HEK293 (cell line): Measurements from ENCODE around the gene IFRD2.
A peak's percentile ranks its signal among the peaks of the same experiment; 100 is the strongest.

Source experiments
- CTCF ChIA-PET: fragments of 350-600 bp; formaldehyde crosslinking; extraction: SDS; loops from one replicate; lab custom pipeline; 2021; ENCODE audit warnings: antibody characterized with exemption; lab: Yijun Ruan, JAX
- POLR2A ChIA-PET: fragments of 300-600 bp; formaldehyde crosslinking; extraction: SDS; loops from one replicate; lab custom pipeline; 2020; ENCODE audit warnings: antibody characterized with exemption, inconsistent platforms; lab: Yijun Ruan, JAX
- H3K27ac ChIP-seq: fragments of 200-500 bp; sonication (Bioruptor generic); 2 replicates; pipeline ENCODE4 v1.5.1; 2014; ENCODE audit warnings: low read depth, low read length, control low read depth, inconsistent platforms; ENCODE audit errors: extremely low read depth
- H3K36me3 ChIP-seq, 2 experiments: fragments of 200-500 bp in 1 of 2; sonication (Bioruptor generic) in 1 of 2; 1 replicate in 1 of 2; 2 replicates in 1 of 2; pipeline ENCODE4 v1.5.1; 2014 to 2017; ENCODE audit warnings: inconsistent platforms in 2 of 2, low read length in 2 of 2; ENCODE audit not compliant: control insufficient read depth in 2 of 2, insufficient read depth in 1 of 2
- H3K4me1 ChIP-seq: fragments of 200-500 bp; sonication (Bioruptor generic); 2 replicates; pipeline ENCODE4 v1.5.1; 2014; ENCODE audit warnings: mild to moderate bottlenecking, low read length, inconsistent platforms; ENCODE audit not compliant: control insufficient read depth, insufficient read depth
- H3K4me3 ChIP-seq: 2 replicates; pipeline ENCODE4 v1.5.1; 2011; ENCODE audit warnings: low read depth, mild to moderate bottlenecking, control low read depth, low read length, moderate library complexity
- H3K9me3 ChIP-seq: fragments of 200-500 bp; sonication (Bioruptor generic); 2 replicates; pipeline ENCODE4 v1.5.1; 2014; ENCODE audit warnings: low read depth, low read length, inconsistent platforms; ENCODE audit not compliant: control insufficient read depth, insufficient read depth
- GFI1B ChIP-seq: fragments of 450-650 bp; formaldehyde crosslinking; IDR thresholded peaks from 2 replicates; pipeline ENCODE4 v1.5.1; 2016; ENCODE audit warnings: missing biosample characterization, missing genetic modification characterization
- GLIS1 ChIP-seq: fragments of 450-650 bp; formaldehyde crosslinking; IDR thresholded peaks from 2 replicates; pipeline ENCODE4 v1.5.1; 2016; ENCODE audit warnings: missing biosample characterization, missing genetic modification characterization
- GLIS2 ChIP-seq: fragments of 450-650 bp; formaldehyde crosslinking; IDR thresholded peaks from 2 replicates; pipeline ENCODE4 v1.5.1; 2016; ENCODE audit warnings: missing biosample characterization, missing genetic modification characterization
- HOXC10 ChIP-seq: sonication (generic); formaldehyde crosslinking; IDR thresholded peaks from 2 replicates; pipeline ENCODE4 v1.8.1; 2023; ENCODE audit warnings: mild to moderate bottlenecking, missing genetic modification reagents
- IKZF3 ChIP-seq: fragments of 450-650 bp; IDR thresholded peaks from 2 replicates; pipeline ENCODE4 v1.5.0; 2018; ENCODE audit warnings: missing biosample characterization, mild to moderate bottlenecking, missing genetic modification characterization, moderate library complexity
- OVOL3 ChIP-seq: fragments of 450-650 bp; formaldehyde crosslinking; IDR thresholded peaks from 2 replicates; pipeline ENCODE4 v1.5.1; 2016; ENCODE audit warnings: missing biosample characterization, missing genetic modification characterization
- SP7 ChIP-seq: fragments of 450-650 bp; formaldehyde crosslinking; IDR thresholded peaks from 2 replicates; pipeline ENCODE4 v1.5.1; 2016; ENCODE audit warnings: missing biosample characterization, missing genetic modification characterization
- YY2 ChIP-seq: fragments of 450-650 bp; formaldehyde crosslinking; IDR thresholded peaks from 2 replicates; pipeline ENCODE4 v1.5.1; 2016; ENCODE audit warnings: missing biosample characterization, missing genetic modification characterization
- ZEB2 ChIP-seq: fragments of 450-650 bp; formaldehyde crosslinking; IDR thresholded peaks from 2 replicates; pipeline ENCODE4 v1.5.1; 2016; ENCODE audit warnings: missing biosample characterization, missing genetic modification characterization
- ZIC2 ChIP-seq: fragments of 450-650 bp; formaldehyde crosslinking; IDR thresholded peaks from 2 replicates; pipeline ENCODE4 v1.5.1; 2016; ENCODE audit warnings: missing biosample characterization, missing genetic modification characterization
- ZNF2 ChIP-seq: fragments of 450-650 bp; formaldehyde crosslinking; IDR thresholded peaks from 2 replicates; pipeline ENCODE4 v1.5.1; 2016; ENCODE audit warnings: missing biosample characterization, missing genetic modification characterization
- ZNF239 ChIP-seq: fragments of 450-650 bp; formaldehyde crosslinking; IDR thresholded peaks from 2 replicates; pipeline ENCODE4 v1.5.1; 2016; ENCODE audit warnings: missing biosample characterization, missing genetic modification characterization
- ZNF266 ChIP-seq: fragments of 450-650 bp; formaldehyde crosslinking; IDR thresholded peaks from 2 replicates; pipeline ENCODE4 v1.5.1; 2016; ENCODE audit warnings: missing biosample characterization, missing genetic modification characterization, low read depth
- ZNF621 ChIP-seq: fragments of 450-650 bp; formaldehyde crosslinking; IDR thresholded peaks from 2 replicates; pipeline ENCODE4 v1.5.1; 2017; ENCODE audit warnings: missing biosample characterization, missing genetic modification characterization
- ZNF654 ChIP-seq: fragments of 450-650 bp; formaldehyde crosslinking; IDR thresholded peaks from 2 replicates; pipeline ENCODE4 v1.5.1; 2016; ENCODE audit warnings: low read depth, missing biosample characterization, missing genetic modification characterization
- ZNF785 ChIP-seq: fragments of 450-650 bp; formaldehyde crosslinking; IDR thresholded peaks from 2 replicates; pipeline ENCODE4 v1.5.1; 2016; ENCODE audit warnings: missing biosample characterization, missing genetic modification characterization
- TF ChIP-seq, protein P1 (sequence below): fragments of 450-650 bp; formaldehyde crosslinking; IDR thresholded peaks from 2 replicates; pipeline ENCODE4 v1.5.1; 2017; ENCODE audit warnings: missing biosample characterization, missing genetic modification characterization
- TF ChIP-seq, protein P2 (sequence below): fragments of 450-650 bp; formaldehyde crosslinking; IDR thresholded peaks from 2 replicates; pipeline ENCODE4 v1.5.1; 2016; ENCODE audit warnings: missing biosample characterization, missing genetic modification characterization, low read depth
- TF ChIP-seq, protein P3 (sequence below): fragments of 450-650 bp; formaldehyde crosslinking; IDR thresholded peaks from 2 replicates; pipeline ENCODE4 v1.5.1; 2016; ENCODE audit warnings: missing biosample characterization, missing genetic modification characterization
- TF ChIP-seq, protein P4 (sequence below): fragments of 450-650 bp; formaldehyde crosslinking; IDR thresholded peaks from 2 replicates; pipeline ENCODE4 v1.5.1; 2017; ENCODE audit warnings: missing biosample characterization, missing genetic modification characterization
- TF ChIP-seq, protein P5 (sequence below): fragments of 450-650 bp; formaldehyde crosslinking; IDR thresholded peaks from 2 replicates; pipeline ENCODE4 v1.5.1; 2016; ENCODE audit warnings: missing biosample characterization, missing genetic modification characterization
- TF ChIP-seq, protein P6 (sequence below): fragments of 450-650 bp; formaldehyde crosslinking; IDR thresholded peaks from 2 replicates; pipeline ENCODE4 v1.5.1; 2016; ENCODE audit warnings: missing biosample characterization, missing genetic modification characterization

IFRD2 gene

DNA sequence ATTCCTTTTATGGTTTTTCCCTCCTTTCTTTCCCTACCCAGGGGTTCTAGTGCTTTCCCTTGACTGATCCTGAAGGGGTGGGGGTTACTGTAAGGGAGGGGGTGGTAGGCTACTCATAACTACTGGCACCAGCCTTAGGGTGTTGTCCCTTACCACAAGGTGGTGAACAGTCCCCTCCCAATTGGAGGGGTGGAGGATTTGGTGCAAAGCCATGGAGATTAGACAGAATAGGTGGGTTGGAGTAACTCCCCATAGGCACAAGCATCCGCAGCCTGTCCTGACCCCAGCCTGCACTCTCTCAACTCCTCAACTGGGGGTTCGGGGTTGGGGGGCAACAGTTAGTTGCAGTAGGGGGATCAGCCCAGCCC, 32.9 kb upstream of the IFRD2 start:
- no peak overlapping the region for H3K27ac ChIP-seq
- no peak overlapping the region for H3K4me3 ChIP-seq
- H3K9me3 ChIP-seq: no peaks in the 10 kb centered on the region
- ChIA-PET CTCF (interaction anchor here (0.6 to 3.0 kb wide), 13 partner anchors 12 to 200 kb away, joined by 3 to 21 read pairs (median 5); partner anchors contain the start of genes HYAL3, LSMEM2 and NAA80), POLR2A (interaction anchor here (1.6 to 2.5 kb wide), 2 partner anchors 26 to 130 kb away, joined by 4 to 12 read pairs; partner anchors contain the start of genes HYAL3 and NAA80)
- H3K4me1 ChIP-seq: no peaks in the 10 kb centered on the region
- TF ChIP-seq, protein P1, sequence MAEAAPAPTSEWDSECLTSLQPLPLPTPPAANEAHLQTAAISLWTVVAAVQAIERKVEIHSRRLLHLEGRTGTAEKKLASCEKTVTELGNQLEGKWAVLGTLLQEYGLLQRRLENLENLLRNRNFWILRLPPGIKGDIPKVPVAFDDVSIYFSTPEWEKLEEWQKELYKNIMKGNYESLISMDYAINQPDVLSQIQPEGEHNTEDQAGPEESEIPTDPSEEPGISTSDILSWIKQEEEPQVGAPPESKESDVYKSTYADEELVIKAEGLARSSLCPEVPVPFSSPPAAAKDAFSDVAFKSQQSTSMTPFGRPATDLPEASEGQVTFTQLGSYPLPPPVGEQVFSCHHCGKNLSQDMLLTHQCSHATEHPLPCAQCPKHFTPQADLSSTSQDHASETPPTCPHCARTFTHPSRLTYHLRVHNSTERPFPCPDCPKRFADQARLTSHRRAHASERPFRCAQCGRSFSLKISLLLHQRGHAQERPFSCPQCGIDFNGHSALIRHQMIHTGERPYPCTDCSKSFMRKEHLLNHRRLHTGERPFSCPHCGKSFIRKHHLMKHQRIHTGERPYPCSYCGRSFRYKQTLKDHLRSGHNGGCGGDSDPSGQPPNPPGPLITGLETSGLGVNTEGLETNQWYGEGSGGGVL: no peak
- TF ChIP-seq ZNF2 (no peak), ZNF621 (tag by site-specific recombination) (no peak), OVOL3 (tag by site-specific recombination) (no peak), YY2 (tag by site-specific recombination) (no peak), HOXC10 (CRISPR knock-in tag) (no peak), ZNF785 (tag by site-specific recombination) (no peak), ZNF239 (no peak), GFI1B (tag by site-specific recombination) (no peak)
- TF ChIP-seq, protein P2, sequence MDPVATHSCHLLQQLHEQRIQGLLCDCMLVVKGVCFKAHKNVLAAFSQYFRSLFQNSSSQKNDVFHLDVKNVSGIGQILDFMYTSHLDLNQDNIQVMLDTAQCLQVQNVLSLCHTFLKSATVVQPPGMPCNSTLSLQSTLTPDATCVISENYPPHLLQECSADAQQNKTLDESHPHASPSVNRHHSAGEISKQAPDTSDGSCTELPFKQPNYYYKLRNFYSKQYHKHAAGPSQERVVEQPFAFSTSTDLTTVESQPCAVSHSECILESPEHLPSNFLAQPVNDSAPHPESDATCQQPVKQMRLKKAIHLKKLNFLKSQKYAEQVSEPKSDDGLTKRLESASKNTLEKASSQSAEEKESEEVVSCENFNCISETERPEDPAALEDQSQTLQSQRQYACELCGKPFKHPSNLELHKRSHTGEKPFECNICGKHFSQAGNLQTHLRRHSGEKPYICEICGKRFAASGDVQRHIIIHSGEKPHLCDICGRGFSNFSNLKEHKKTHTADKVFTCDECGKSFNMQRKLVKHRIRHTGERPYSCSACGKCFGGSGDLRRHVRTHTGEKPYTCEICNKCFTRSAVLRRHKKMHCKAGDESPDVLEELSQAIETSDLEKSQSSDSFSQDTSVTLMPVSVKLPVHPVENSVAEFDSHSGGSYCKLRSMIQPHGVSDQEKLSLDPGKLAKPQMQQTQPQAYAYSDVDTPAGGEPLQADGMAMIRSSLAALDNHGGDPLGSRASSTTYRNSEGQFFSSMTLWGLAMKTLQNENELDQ (tag by site-specific recombination): no peak
- TF ChIP-seq, protein P3, sequence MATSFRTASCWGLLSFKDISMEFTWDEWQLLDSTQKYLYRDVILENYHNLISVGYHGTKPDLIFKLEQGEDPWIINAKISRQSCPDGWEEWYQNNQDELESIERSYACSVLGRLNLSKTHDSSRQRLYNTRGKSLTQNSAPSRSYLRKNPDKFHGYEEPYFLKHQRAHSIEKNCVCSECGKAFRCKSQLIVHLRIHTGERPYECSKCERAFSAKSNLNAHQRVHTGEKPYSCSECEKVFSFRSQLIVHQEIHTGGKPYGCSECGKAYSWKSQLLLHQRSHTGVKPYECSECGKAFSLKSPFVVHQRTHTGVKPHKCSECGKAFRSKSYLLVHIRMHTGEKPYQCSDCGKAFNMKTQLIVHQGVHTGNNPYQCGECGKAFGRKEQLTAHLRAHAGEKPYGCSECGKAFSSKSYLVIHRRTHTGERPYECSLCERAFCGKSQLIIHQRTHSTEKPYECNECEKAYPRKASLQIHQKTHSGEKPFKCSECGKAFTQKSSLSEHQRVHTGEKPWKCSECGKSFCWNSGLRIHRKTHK (tag by site-specific recombination): no peak
- TF ChIP-seq, protein P4, sequence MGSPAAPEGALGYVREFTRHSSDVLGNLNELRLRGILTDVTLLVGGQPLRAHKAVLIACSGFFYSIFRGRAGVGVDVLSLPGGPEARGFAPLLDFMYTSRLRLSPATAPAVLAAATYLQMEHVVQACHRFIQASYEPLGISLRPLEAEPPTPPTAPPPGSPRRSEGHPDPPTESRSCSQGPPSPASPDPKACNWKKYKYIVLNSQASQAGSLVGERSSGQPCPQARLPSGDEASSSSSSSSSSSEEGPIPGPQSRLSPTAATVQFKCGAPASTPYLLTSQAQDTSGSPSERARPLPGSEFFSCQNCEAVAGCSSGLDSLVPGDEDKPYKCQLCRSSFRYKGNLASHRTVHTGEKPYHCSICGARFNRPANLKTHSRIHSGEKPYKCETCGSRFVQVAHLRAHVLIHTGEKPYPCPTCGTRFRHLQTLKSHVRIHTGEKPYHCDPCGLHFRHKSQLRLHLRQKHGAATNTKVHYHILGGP (tag by site-specific recombination): no peak
- peaks cover 3 to 46% of the 10 kb centered on the region in 2 experiments for H3K36me3 ChIP-seq

DNA sequence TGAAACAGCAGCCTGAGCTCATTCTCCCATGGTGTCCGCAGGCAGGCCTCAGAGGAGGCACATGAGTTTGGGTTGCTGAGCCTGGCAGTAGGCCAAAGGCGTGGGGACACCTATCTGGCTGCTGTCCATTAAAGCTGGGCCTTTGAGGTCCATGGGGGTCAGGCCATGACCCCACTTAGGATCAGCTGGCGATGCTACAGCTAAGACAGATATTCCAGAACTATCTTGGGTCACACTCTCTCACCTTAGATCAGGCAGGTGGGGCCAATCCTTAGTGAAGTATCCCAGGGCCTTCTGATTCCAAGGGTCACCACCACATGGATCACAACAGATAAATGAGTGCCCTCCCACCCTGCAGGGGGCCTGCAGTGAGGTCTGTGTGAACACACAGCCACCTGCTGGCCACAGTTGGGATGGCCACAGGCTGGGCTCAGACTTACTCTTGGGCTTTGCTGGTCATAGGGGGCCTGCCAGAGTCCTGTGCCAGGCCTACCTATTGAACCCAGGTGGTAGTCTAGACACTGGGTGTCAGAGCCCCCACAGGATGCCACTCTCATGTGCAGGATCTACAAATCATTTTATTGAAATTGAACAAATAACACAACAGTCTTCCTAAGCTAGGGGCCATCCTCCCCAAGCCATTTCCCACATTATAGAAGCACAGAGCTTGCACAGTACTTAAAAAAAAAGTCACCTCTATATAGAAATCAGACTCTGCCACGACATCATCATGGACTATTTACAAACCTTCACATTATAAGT, 32.3 kb upstream of the IFRD2 start:
- ChIA-PET CTCF (interaction anchor here (0.6 to 3.0 kb wide), 18 partner anchors 12 to 199 kb away, joined by 3 to 21 read pairs (median 4); partner anchors contain the start of genes HYAL3, LSMEM2 and NAA80), POLR2A (interaction anchor here (0.9 to 2.5 kb wide), 4 partner anchors 13 to 130 kb away, joined by 3 to 12 read pairs (median 4); partner anchors contain the start of genes HYAL3 and NAA80)
- H3K4me1 ChIP-seq: no peaks in the 10 kb centered on the region
- no peak overlapping the region for H3K4me3 ChIP-seq
- no peak overlapping the region for H3K27ac ChIP-seq
- H3K36me3 ChIP-seq: peaks cover 3 to 46% of the 10 kb centered on the region in 2 experiments; a peak in 2 of 3 replicates
- H3K9me3 ChIP-seq: no peaks in the 10 kb centered on the region
- TF ChIP-seq ZEB2 (tag by site-specific recombination): 0 out of 2 replicates have a peak, but pooled peaks have one; percentile 43
- peak; percentile 93 for TF ChIP-seq GLIS2
- TF ChIP-seq ZNF266 (tag by site-specific recombination): no peak
- TF ChIP-seq ZNF654 (tag by site-specific recombination): peak; percentile 82
- TF ChIP-seq GLIS1: peak; percentile 89
- peak; percentile 62; the same call in 1 of the 2 replicates for TF ChIP-seq ZNF2
- peak; percentile 48 for TF ChIP-seq IKZF3 (tag by site-specific recombination)
- TF ChIP-seq, protein P5, sequence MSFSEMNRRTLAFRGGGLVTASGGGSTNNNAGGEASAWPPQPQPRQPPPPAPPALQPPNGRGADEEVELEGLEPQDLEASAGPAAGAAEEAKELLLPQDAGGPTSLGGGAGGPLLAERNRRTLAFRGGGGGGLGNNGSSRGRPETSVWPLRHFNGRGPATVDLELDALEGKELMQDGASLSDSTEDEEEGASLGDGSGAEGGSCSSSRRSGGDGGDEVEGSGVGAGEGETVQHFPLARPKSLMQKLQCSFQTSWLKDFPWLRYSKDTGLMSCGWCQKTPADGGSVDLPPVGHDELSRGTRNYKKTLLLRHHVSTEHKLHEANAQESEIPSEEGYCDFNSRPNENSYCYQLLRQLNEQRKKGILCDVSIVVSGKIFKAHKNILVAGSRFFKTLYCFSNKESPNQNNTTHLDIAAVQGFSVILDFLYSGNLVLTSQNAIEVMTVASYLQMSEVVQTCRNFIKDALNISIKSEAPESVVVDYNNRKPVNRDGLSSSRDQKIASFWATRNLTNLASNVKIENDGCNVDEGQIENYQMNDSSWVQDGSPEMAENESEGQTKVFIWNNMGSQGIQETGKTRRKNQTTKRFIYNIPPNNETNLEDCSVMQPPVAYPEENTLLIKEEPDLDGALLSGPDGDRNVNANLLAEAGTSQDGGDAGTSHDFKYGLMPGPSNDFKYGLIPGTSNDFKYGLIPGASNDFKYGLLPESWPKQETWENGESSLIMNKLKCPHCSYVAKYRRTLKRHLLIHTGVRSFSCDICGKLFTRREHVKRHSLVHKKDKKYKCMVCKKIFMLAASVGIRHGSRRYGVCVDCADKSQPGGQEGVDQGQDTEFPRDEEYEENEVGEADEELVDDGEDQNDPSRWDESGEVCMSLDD (tag by site-specific recombination): 0 out of 2 replicates have a peak, but pooled peaks have one; percentile 30
- TF ChIP-seq ZIC2 (tag by site-specific recombination): peak; percentile 65; the same call in 1 of the 2 replicates
- no peak for TF ChIP-seq YY2 (tag by site-specific recombination)
- TF ChIP-seq SP7: 0 out of 2 replicates have a peak, but pooled peaks have one; percentile 21
- TF ChIP-seq, protein P6, sequence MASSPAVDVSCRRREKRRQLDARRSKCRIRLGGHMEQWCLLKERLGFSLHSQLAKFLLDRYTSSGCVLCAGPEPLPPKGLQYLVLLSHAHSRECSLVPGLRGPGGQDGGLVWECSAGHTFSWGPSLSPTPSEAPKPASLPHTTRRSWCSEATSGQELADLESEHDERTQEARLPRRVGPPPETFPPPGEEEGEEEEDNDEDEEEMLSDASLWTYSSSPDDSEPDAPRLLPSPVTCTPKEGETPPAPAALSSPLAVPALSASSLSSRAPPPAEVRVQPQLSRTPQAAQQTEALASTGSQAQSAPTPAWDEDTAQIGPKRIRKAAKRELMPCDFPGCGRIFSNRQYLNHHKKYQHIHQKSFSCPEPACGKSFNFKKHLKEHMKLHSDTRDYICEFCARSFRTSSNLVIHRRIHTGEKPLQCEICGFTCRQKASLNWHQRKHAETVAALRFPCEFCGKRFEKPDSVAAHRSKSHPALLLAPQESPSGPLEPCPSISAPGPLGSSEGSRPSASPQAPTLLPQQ (tag by site-specific recombination): peak; percentile 49; the same call in 1 of the 2 replicates
